Gastrocnemius medialis (tissue), 4 donors: ENCODE measurements around the gene EIF3C. TPM values are rescaled to one million over a fixed set of nuclear protein-coding genes. Genes with fewer than 3 reads are reported as not detected.
"Not testable (repeated sequence)": the region's sequence is repeated elsewhere in the genome, so short reads cannot be mapped to it uniquely, and the experiment has no call there.

Experiments
- ATAC-seq, 2 donors: fragments of 150-250 bp; one replicate each; pipeline ENCODE4 v1.9.1; 2016
- DNase-seq, 2 donors: peaks; one replicate each; pipeline ENCODE4 v3.0.0-alpha.2; 2019
- H3K27ac ChIP-seq, 4 donors: fragments of 200-600 bp; sonication (generic); 1 replicate in 1 of 4; 2 replicates in 3 of 4; pipeline ENCODE4 v1.5.1; 2016 to 2018; ENCODE audit warnings: mild to moderate bottlenecking in 2 of 4, moderate library complexity in 1 of 4
- H3K27me3 ChIP-seq, 3 donors: fragments of 200-600 bp; sonication (generic) in 2 of 3; 1 replicate in 1 of 3; 2 replicates in 2 of 3; pipeline versions ENCODE4 v1.5.1 to v1.6.0; 2016 to 2019; ENCODE audit warnings: mild to moderate bottlenecking in 1 of 3, moderate library complexity in 1 of 3
- H3K36me3 ChIP-seq, 2 donors: fragments of 200-600 bp; sonication (generic) in 1 of 2; one replicate each; pipeline ENCODE4 v1.5.1; 2017 to 2018
- H3K4me1 ChIP-seq, 2 donors: fragments of 200-600 bp; sonication (generic) in 1 of 2; one replicate each; pipeline ENCODE4 v1.5.1; 2016 to 2017; ENCODE audit warnings: mild to moderate bottlenecking in 2 of 2
- H3K4me3 ChIP-seq, 4 donors: fragments of 200-600 bp; sonication (generic) in 3 of 4; 1 replicate in 1 of 4; 2 replicates in 3 of 4; pipeline ENCODE4 v1.5.1; 2016 to 2019; ENCODE audit warnings: mild to moderate bottlenecking in 2 of 4
- H3K9me3 ChIP-seq, 3 donors: fragments of 200-600 bp; sonication (generic) in 2 of 3; 1 replicate in 1 of 3; 2 replicates in 2 of 3; pipeline ENCODE4 v1.5.1; 2016 to 2019
- in situ Hi-C, 4 donors: fragments of 200-750 bp; cut with MboI; loops; one replicate each; pipeline versions ENCODE4 v1.15.0 to v1.8.0; 2017; ENCODE audit warnings: low sequenced_read_pairs in 4 of 4
- intact Hi-C: fragments of 100-400 bp; cut with DNase I; formaldehyde crosslinking; loops from one replicate; pipeline ENCODE4 v1.15.1; 2023; ENCODE audit warnings: low total_unique reads
- total RNA-seq, 4 donors: library from RNA; depleted of rRNA; stranded (reverse); fragments of >200 nt; gene quantifications; one replicate each; pipeline versions ENCODE4 v1.1.0 to v1.2.3, GENCODE V29; 2016

EIF3C gene
- total RNA-seq, 4 donors from 2014 or later: 146 to 363 (median 247) TPM

GRCh38 chr16:28701384-28701783 is 9.9 kb upstream of the EIF3C start:
- H3K27me3 ChIP-seq, intact Hi-C loops, H3K4me1 ChIP-seq, H3K9me3 ChIP-seq, in situ Hi-C loops, ATAC-seq, H3K27ac ChIP-seq, H3K36me3 ChIP-seq, H3K4me3 ChIP-seq, DNase-seq: not testable (repeated sequence)

GRCh38 chr16:28704246-28704645 is 7.0 kb upstream of the EIF3C start:
- H3K4me3 ChIP-seq, DNase-seq, H3K36me3 ChIP-seq, H3K27me3 ChIP-seq, H3K27ac ChIP-seq, intact Hi-C loops, H3K9me3 ChIP-seq, ATAC-seq, in situ Hi-C loops, H3K4me1 ChIP-seq: not testable (repeated sequence)

GRCh38 chr16:28722852-28723650 is 11.8 kb downstream of the EIF3C start:
- intact Hi-C loops, DNase-seq, ATAC-seq, H3K4me1 ChIP-seq, in situ Hi-C loops, H3K27ac ChIP-seq, H3K4me3 ChIP-seq, H3K27me3 ChIP-seq, H3K9me3 ChIP-seq, H3K36me3 ChIP-seq: not testable (repeated sequence)

GRCh38 chr16:28731253-28731652 is 20.0 kb downstream of the EIF3C start:
- H3K9me3 ChIP-seq, H3K36me3 ChIP-seq, H3K27ac ChIP-seq, intact Hi-C loops, in situ Hi-C loops, H3K4me1 ChIP-seq, H3K27me3 ChIP-seq, H3K4me3 ChIP-seq, DNase-seq, ATAC-seq: not testable (repeated sequence)

GRCh38 chr16:28732455-28733124 is 21.3 kb downstream of the EIF3C start:
- intact Hi-C loops, H3K27me3 ChIP-seq, H3K4me3 ChIP-seq, ATAC-seq, H3K9me3 ChIP-seq, H3K36me3 ChIP-seq, in situ Hi-C loops, DNase-seq, H3K4me1 ChIP-seq, H3K27ac ChIP-seq: not testable (repeated sequence)

GRCh38 chr16:28739787-28740186 is 28.5 kb downstream of the EIF3C start:
- DNase-seq, H3K27ac ChIP-seq, H3K36me3 ChIP-seq, H3K27me3 ChIP-seq, H3K4me3 ChIP-seq, in situ Hi-C loops, ATAC-seq, intact Hi-C loops, H3K9me3 ChIP-seq, H3K4me1 ChIP-seq: not testable (repeated sequence)

- DNase-seq, H3K4me1 ChIP-seq, H3K9me3 ChIP-seq, H3K27ac ChIP-seq, in situ Hi-C loops, ATAC-seq, H3K4me3 ChIP-seq, intact Hi-C loops, H3K36me3 ChIP-seq, H3K27me3 ChIP-seq: not testable (repeated sequence)
Measured at GRCh38 chr16:28740631-28741030, 29.4 kb downstream of the EIF3C start.

- not testable (repeated sequence) for DNase-seq
Measured at GRCh38 chr16:28741295-28741694, 30.0 kb downstream of the EIF3C start.

GRCh38 chr16:28746618-28747350 is 35.5 kb downstream of the EIF3C start:
- H3K4me1 ChIP-seq, in situ Hi-C loops, intact Hi-C loops, DNase-seq, H3K9me3 ChIP-seq, H3K36me3 ChIP-seq, H3K4me3 ChIP-seq, ATAC-seq, H3K27ac ChIP-seq, H3K27me3 ChIP-seq: not testable (repeated sequence)

More at GRCh38 chr16:28741295-28741694, 30.0 kb downstream of the EIF3C start:
- H3K27ac ChIP-seq, in situ Hi-C loops, H3K27me3 ChIP-seq, H3K9me3 ChIP-seq, H3K4me1 ChIP-seq, intact Hi-C loops, H3K36me3 ChIP-seq, ATAC-seq, H3K4me3 ChIP-seq: not testable (repeated sequence)
